Trophoblast cell (in vitro differentiated cells and primary cell): Measurements from ENCODE around the gene RPS6KL1.

Experiments used
- DNase-seq, 2 donors: peaks; one replicate each; pipeline ENCODE4 v3.0.0-alpha.2; 2016
- H2AFZ ChIP-seq: 2 replicates; pipeline ENCODE4 v1.6.1; 2013; ENCODE audit warnings: low read length, moderate library complexity, mild to moderate bottlenecking; ENCODE audit not compliant: insufficient read depth, poor library complexity
- H2AK5ac ChIP-seq: 2 replicates; pipeline ENCODE4 v1.6.1; 2013; ENCODE audit warnings: mild to moderate bottlenecking, low read length
- H2BK120ac ChIP-seq: 2 replicates; pipeline ENCODE4 v1.6.1; 2013; ENCODE audit warnings: low read length, mild to moderate bottlenecking, moderate library complexity; ENCODE audit not compliant: insufficient read depth, poor library complexity
- H2BK12ac ChIP-seq: 2 replicates; pipeline ENCODE4 v1.6.1; 2013; ENCODE audit warnings: mild to moderate bottlenecking, low read length, moderate library complexity
- H2BK5ac ChIP-seq: 2 replicates; pipeline ENCODE4 v1.6.1; 2013; ENCODE audit warnings: low read length, low read depth, moderate library complexity, mild to moderate bottlenecking; ENCODE audit not compliant: poor library complexity
- H3K14ac ChIP-seq: 2 replicates; pipeline ENCODE4 v1.6.1; 2013; ENCODE audit warnings: mild to moderate bottlenecking, low read length
- H3K18ac ChIP-seq: 2 replicates; pipeline ENCODE4 v1.6.1; 2013; ENCODE audit warnings: mild to moderate bottlenecking, low read length
- H3K23ac ChIP-seq: 2 replicates; pipeline ENCODE4 v1.6.1; 2013; ENCODE audit warnings: low read length
- H3K27ac ChIP-seq: 2 replicates; pipeline ENCODE4 v1.5.1; 2013; ENCODE audit warnings: low read depth, mild to moderate bottlenecking, inconsistent platforms, low read length, moderate library complexity
- H3K27me3 ChIP-seq: 2 replicates; pipeline ENCODE4 v1.6.1; 2013; ENCODE audit warnings: inconsistent platforms, mild to moderate bottlenecking, low read length, moderate library complexity; ENCODE audit not compliant: insufficient read depth
- H3K36me3 ChIP-seq, 2 experiments: 1 replicate in 1 of 2; 2 replicates in 1 of 2; pipeline ENCODE4 v1.6.1; 2013; ENCODE audit warnings: low read length in 2 of 2, mild to moderate bottlenecking in 2 of 2, moderate library complexity in 1 of 2; ENCODE audit not compliant: insufficient read depth in 2 of 2, control insufficient read depth in 1 of 2
- H3K4ac ChIP-seq: 2 replicates; pipeline ENCODE4 v1.6.1; 2013; ENCODE audit warnings: low read depth, mild to moderate bottlenecking, low read length, moderate library complexity
- H3K4me1 ChIP-seq, 2 experiments: 1 replicate in 1 of 2; 2 replicates in 1 of 2; pipeline ENCODE4 v1.6.1; 2013; ENCODE audit warnings: low read length in 2 of 2, mild to moderate bottlenecking in 2 of 2, moderate library complexity in 1 of 2; ENCODE audit not compliant: insufficient read depth in 2 of 2, control insufficient read depth in 1 of 2
- H3K4me2 ChIP-seq: 2 replicates; pipeline ENCODE4 v1.6.1; 2013; ENCODE audit warnings: inconsistent platforms, mild to moderate bottlenecking, low read length, moderate library complexity
- H3K4me3 ChIP-seq: 2 replicates; pipeline ENCODE4 v1.5.1; 2013; ENCODE audit warnings: mild to moderate bottlenecking, low read depth, low read length, inconsistent platforms
- H3K79me1 ChIP-seq: one replicate; pipeline ENCODE4 v1.6.1; 2013; ENCODE audit warnings: low read length
- H3K79me2 ChIP-seq: 2 replicates; pipeline ENCODE4 v1.6.1; 2013; ENCODE audit warnings: low read length, mild to moderate bottlenecking; ENCODE audit not compliant: control insufficient read depth, insufficient read depth, poor library complexity
- H3K9ac ChIP-seq: 2 replicates; pipeline ENCODE4 v1.6.1; 2013; ENCODE audit warnings: mild to moderate bottlenecking, low read length
- H3K9me3 ChIP-seq: 2 replicates; pipeline ENCODE4 v1.6.1; 2013; ENCODE audit warnings: low read depth, mild to moderate bottlenecking, control low read depth, inconsistent platforms, low read length; ENCODE audit not compliant: insufficient read depth
- H4K12ac ChIP-seq: 2 replicates; pipeline ENCODE4 v1.6.1; 2013; ENCODE audit warnings: low read depth, mild to moderate bottlenecking, low read length, moderate library complexity
- H4K8ac ChIP-seq: 2 replicates; pipeline ENCODE4 v1.6.1; 2013; ENCODE audit warnings: low read depth, mild to moderate bottlenecking, low read length, moderate library complexity
- H4K91ac ChIP-seq: one replicate; pipeline ENCODE4 v1.6.1; 2013; ENCODE audit warnings: low read depth, mild to moderate bottlenecking, low read length, moderate library complexity
- WGBS: extraction: QIAGEN DNeasy Blood & Tissue Kit; methylation state at CpG from one replicate; pipeline ENCODE4 v1.1.7; 2013; ENCODE audit warnings: missing lambda C conversion rate; ENCODE audit not compliant: insufficient read length, insufficient coverage; ENCODE audit errors: extremely low coverage; 5-methylcytosine and 5-hydroxymethylcytosine counted together

Gene RPS6KL1

DNA sequence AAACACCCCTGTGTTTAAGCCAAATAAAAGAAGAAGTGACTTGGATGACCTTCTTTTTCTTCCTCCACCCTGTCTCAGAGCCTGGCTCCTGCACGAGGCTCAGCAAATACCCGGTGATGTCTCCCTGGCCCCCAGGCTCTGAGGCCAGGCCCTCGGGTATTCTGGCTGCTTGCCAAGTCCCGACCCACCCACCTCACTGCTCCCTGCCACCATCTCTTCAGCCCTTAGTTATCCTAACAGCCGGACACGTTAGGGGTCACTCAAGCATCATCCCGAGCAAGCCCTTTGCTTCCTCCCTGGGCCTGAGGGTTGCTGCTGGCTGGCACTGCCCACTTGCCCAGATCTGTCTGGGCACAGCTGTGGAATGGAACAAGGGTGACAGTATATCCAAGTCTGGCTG is 7.2 kb downstream of the RPS6KL1 start:
- no peak overlapping the region for H3K18ac ChIP-seq
- H3K4me1 ChIP-seq: no peaks in the 10 kb centered on the region
- H3K4me2 ChIP-seq: no peak overlapping the region
- no peaks in the 10 kb centered on the region for H3K9me3 ChIP-seq
- no peaks in the 10 kb centered on the region for H3K79me1 ChIP-seq
- no peak overlapping the region for H4K91ac ChIP-seq
- H3K4me3 ChIP-seq: no peak overlapping the region
- no peak overlapping the region for H2BK120ac ChIP-seq
- H2AK5ac ChIP-seq: no peak overlapping the region
- H3K14ac ChIP-seq: no peak overlapping the region
- no peak overlapping the region for H3K9ac ChIP-seq
- DNase-seq: no peak
- H4K8ac ChIP-seq: no peak overlapping the region
- no peak overlapping the region for H2BK12ac ChIP-seq
- no peak overlapping the region for H3K23ac ChIP-seq
- no peak overlapping the region for H3K27ac ChIP-seq
- no peak overlapping the region for H3K4ac ChIP-seq
- WGBS: no CpG with 5 or more reads among the region's 7 CpGs
- H3K27me3 ChIP-seq: no peaks in the 10 kb centered on the region
- H3K36me3 ChIP-seq: no peaks in the 10 kb centered on the region
- H3K79me2 ChIP-seq: no peaks in the 10 kb centered on the region
- H2AFZ ChIP-seq: no peak overlapping the region
- H2BK5ac ChIP-seq: no peak overlapping the region
- no peak overlapping the region for H4K12ac ChIP-seq

DNA sequence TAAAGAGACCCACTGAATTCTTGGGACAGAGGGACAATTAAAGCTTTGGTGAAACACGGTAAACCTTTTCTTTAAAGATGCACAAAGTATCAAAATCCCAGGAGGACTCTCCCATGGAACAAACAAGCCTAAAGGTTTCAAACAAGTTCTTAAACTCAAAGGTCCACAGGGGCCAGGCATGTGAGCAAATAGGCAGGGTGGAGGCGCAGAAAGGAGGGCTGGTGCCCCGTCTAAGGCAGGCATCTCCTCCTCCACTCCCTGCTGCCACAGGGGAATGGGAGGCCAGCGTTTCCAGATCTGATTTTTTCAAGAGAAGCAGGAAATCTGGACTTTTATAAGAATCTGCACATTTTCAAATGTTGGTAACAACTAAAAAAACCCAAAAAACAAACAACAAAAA is 7.6 kb downstream of the RPS6KL1 start:
- Histone ChIP-seq H4K91ac (no peak overlapping the region), H2AFZ (no peak overlapping the region), H3K4ac (no peak overlapping the region), H3K79me1 (no peaks in the 10 kb centered on the region), H3K27me3 (no peaks in the 10 kb centered on the region), H3K4me2 (no peak overlapping the region), H2BK5ac (no peak overlapping the region), H2AK5ac (no peak overlapping the region), H3K4me1 (no peaks in the 10 kb centered on the region), H3K18ac (no peak overlapping the region), H2BK12ac (no peak overlapping the region), H3K9ac (no peak overlapping the region), H3K14ac (no peak overlapping the region), H4K12ac (no peak overlapping the region), H3K27ac (no peak overlapping the region), H3K79me2 (no peaks in the 10 kb centered on the region), H3K36me3 (no peaks in the 10 kb centered on the region), H3K4me3 (no peak overlapping the region), H2BK120ac (no peak overlapping the region), H4K8ac (no peak overlapping the region), H3K23ac (no peak overlapping the region), H3K9me3 (no peaks in the 10 kb centered on the region)
- DNase-seq: no peak
- no CpG with 5 or more reads among the region's 4 CpGs for WGBS

- WGBS: no CpG with 5 or more reads among the region's 6 CpGs
- Histone ChIP-seq H2BK12ac (no peak overlapping the region), H4K12ac (no peak overlapping the region), H3K79me2 (no peaks in the 10 kb centered on the region), H3K9me3 (no peaks in the 10 kb centered on the region), H3K14ac (no peak overlapping the region), H3K36me3 (no peaks in the 10 kb centered on the region), H3K27me3 (no peaks in the 10 kb centered on the region), H3K79me1 (no peaks in the 10 kb centered on the region), H2BK5ac (no peak overlapping the region), H3K4me2 (no peak overlapping the region), H2BK120ac (no peak overlapping the region), H2AK5ac (no peak overlapping the region), H3K4ac (no peak overlapping the region), H3K4me1 (no peaks in the 10 kb centered on the region), H3K9ac (no peak overlapping the region), H3K4me3 (no peak overlapping the region), H3K23ac (no peak overlapping the region), H4K8ac (no peak overlapping the region), H3K27ac (no peak overlapping the region), H3K18ac (no peak overlapping the region), H4K91ac (no peak overlapping the region), H2AFZ (no peak overlapping the region)
- peak; percentile 54 to 81 for DNase-seq
Measured at GRCh38 chr14:74913986-74914573, 9.0 kb downstream of the RPS6KL1 start.

GRCh38 chr14:74913393-74913910 is 9.6 kb downstream of the RPS6KL1 start:
- Histone ChIP-seq H3K36me3 (no peaks in the 10 kb centered on the region), H2BK120ac (no peak overlapping the region), H3K27me3 (no peaks in the 10 kb centered on the region), H3K9ac (no peak overlapping the region), H4K91ac (no peak overlapping the region), H3K4me1 (no peaks in the 10 kb centered on the region), H3K14ac (no peak overlapping the region), H3K27ac (no peak overlapping the region), H4K12ac (no peak overlapping the region), H3K4me2 (no peak overlapping the region), H3K79me2 (no peaks in the 10 kb centered on the region), H3K4ac (no peak overlapping the region), H3K9me3 (no peaks in the 10 kb centered on the region), H3K4me3 (no peak overlapping the region), H3K18ac (no peak overlapping the region), H2AFZ (no peak overlapping the region), H4K8ac (no peak overlapping the region), H2BK12ac (no peak overlapping the region), H2AK5ac (no peak overlapping the region), H3K79me1 (no peaks in the 10 kb centered on the region), H3K23ac (no peak overlapping the region), H2BK5ac (no peak overlapping the region)
- no peak for DNase-seq
- no CpG with 5 or more reads among the region's 5 CpGs for WGBS
